Skeletal muscle satellite cell (primary cell): Measurements from ENCODE around the gene TSGA10IP.

Source experiments
- H3K27me3 ChIP-seq: 2 replicates; pipeline ENCODE4 v1.7.0; 2013; ENCODE audit warnings: low read length; ENCODE audit not compliant: control insufficient read depth, insufficient read depth
- H3K36me3 ChIP-seq: 2 replicates; pipeline ENCODE4 v1.7.0; 2013; ENCODE audit warnings: mild to moderate bottlenecking, control low read depth, low read length; ENCODE audit not compliant: insufficient read depth
- H3K4me1 ChIP-seq: 2 replicates; pipeline ENCODE4 v1.7.0; 2013; ENCODE audit warnings: low read length; ENCODE audit not compliant: control insufficient read depth, insufficient read depth
- H3K4me2 ChIP-seq: 2 replicates; pipeline ENCODE4 v1.7.0; 2013; ENCODE audit warnings: mild to moderate bottlenecking, low read length
- H3K4me3 ChIP-seq: 2 replicates; pipeline ENCODE4 v1.7.0; 2013; ENCODE audit warnings: low read length
- H3K9ac ChIP-seq: 2 replicates; pipeline ENCODE4 v1.7.0; 2013; ENCODE audit warnings: mild to moderate bottlenecking, low read depth, low read length, moderate library complexity
- H3K9me3 ChIP-seq: replicated peaks from 2 replicates; pipeline ENCODE4 v1.7.0; 2013; ENCODE audit warnings: mild to moderate bottlenecking, control low read depth, low read length

The TSGA10IP gene

GRCh38 chr11:65952052-65952521 is 6.8 kb downstream of the TSGA10IP start:
- no peak overlapping the region for H3K4me3 ChIP-seq
- H3K9ac ChIP-seq = no peak overlapping the region
- H3K4me2 ChIP-seq = no peak overlapping the region
- H3K4me1 ChIP-seq = no peaks in the 10 kb centered on the region
- no peaks in the 10 kb centered on the region for H3K27me3 ChIP-seq
- no peaks in the 10 kb centered on the region for H3K36me3 ChIP-seq
- no peaks in the 10 kb centered on the region for H3K9me3 ChIP-seq

GRCh38 chr11:65953471-65953870 is 8.2 kb downstream of the TSGA10IP start:
- Histone ChIP-seq H3K27me3 (no peaks in the 10 kb centered on the region), H3K4me1 (no peaks in the 10 kb centered on the region), H3K36me3 (no peaks in the 10 kb centered on the region), H3K4me2 (no peak overlapping the region), H3K9ac (no peak overlapping the region), H3K4me3 (no peak overlapping the region), H3K9me3 (no peaks in the 10 kb centered on the region)

GRCh38 chr11:65954771-65955170 is 9.5 kb downstream of the TSGA10IP start:
- Histone ChIP-seq H3K27me3 (no peaks in the 10 kb centered on the region), H3K4me2 (no peak overlapping the region), H3K4me3 (no peak overlapping the region), H3K9me3 (no peaks in the 10 kb centered on the region), H3K36me3 (no peaks in the 10 kb centered on the region), H3K4me1 (no peaks in the 10 kb centered on the region), H3K9ac (no peak overlapping the region)

GRCh38 chr11:65958291-65958690 is 13.0 kb downstream of the TSGA10IP start:
- Histone ChIP-seq H3K4me1 (peaks cover 10% of the 10 kb centered on the region), H3K4me2 (no peak overlapping the region), H3K9me3 (no peaks in the 10 kb centered on the region), H3K4me3 (no peak overlapping the region), H3K9ac (no peak overlapping the region), H3K27me3 (no peaks in the 10 kb centered on the region), H3K36me3 (no peaks in the 10 kb centered on the region)

- H3K9ac ChIP-seq = no peak overlapping the region
- no peak overlapping the region for H3K4me2 ChIP-seq
- H3K4me1 ChIP-seq = peaks cover 13% of the 10 kb centered on the region
- no peak overlapping the region for H3K4me3 ChIP-seq
- no peaks in the 10 kb centered on the region for H3K9me3 ChIP-seq
- no peaks in the 10 kb centered on the region for H3K27me3 ChIP-seq
- H3K36me3 ChIP-seq = no peaks in the 10 kb centered on the region
Observed at GRCh38 chr11:65958774-65959420, 13.6 kb downstream of the TSGA10IP start.

GRCh38 chr11:65960824-65961266 is 15.6 kb downstream of the TSGA10IP start:
- Histone ChIP-seq H3K9me3 (no peaks in the 10 kb centered on the region), H3K36me3 (peaks cover 17% of the 10 kb centered on the region), H3K9ac (peak overlapping the region; percentile 98), H3K27me3 (no peaks in the 10 kb centered on the region), H3K4me2 (peak overlapping the region; percentile 87), H3K4me3 (peak overlapping the region; percentile 79), H3K4me1 (peaks cover 14% of the 10 kb centered on the region)

GRCh38 chr11:65961267-65962140 is 16.2 kb downstream of the TSGA10IP start, which contains the start of gene SART1:
Gene SART1, plus strand, starts transcription at chr11:65961734. Its CDS starts 47 bp downstream, at chr11:65961781.
- Histone ChIP-seq H3K4me3 (peak within 1 kb of the TSS; percentile 79), H3K4me2 (peak within 1 kb of the TSS; percentile 87), H3K9ac (peak within 1 kb of the TSS; percentile 98), H3K9me3 (no peaks in the 10 kb centered on the region), H3K27me3 (no peaks in the 10 kb centered on the region), H3K4me1 (peaks cover 14% of the 10 kb centered on the region), H3K36me3 (peaks cover 23% of the 10 kb centered on the region)

GRCh38 chr11:65962141-65962564 is 16.9 kb downstream of the TSGA10IP start:
- Histone ChIP-seq H3K4me2 (peak overlapping the region; percentile 87), H3K4me3 (peak overlapping the region; percentile 79), H3K9ac (peak overlapping the region; percentile 98), H3K27me3 (no peaks in the 10 kb centered on the region), H3K4me1 (peaks cover 14% of the 10 kb centered on the region), H3K36me3 (peaks cover 30% of the 10 kb centered on the region), H3K9me3 (no peaks in the 10 kb centered on the region)

- H3K4me3 ChIP-seq = no peak overlapping the region
- H3K9ac ChIP-seq = no peak overlapping the region
- peaks cover 49% of the 10 kb centered on the region for H3K36me3 ChIP-seq
- no peaks in the 10 kb centered on the region for H3K9me3 ChIP-seq
- H3K4me2 ChIP-seq = no peak overlapping the region
- H3K4me1 ChIP-seq = peaks cover 14% of the 10 kb centered on the region
- no peaks in the 10 kb centered on the region for H3K27me3 ChIP-seq
Observed at GRCh38 chr11:65964906-65965305, 19.6 kb downstream of the TSGA10IP start.

GRCh38 chr11:65965986-65966762 is 20.9 kb downstream of the TSGA10IP start:
- Histone ChIP-seq H3K4me2 (no peak overlapping the region), H3K27me3 (no peaks in the 10 kb centered on the region), H3K9me3 (no peaks in the 10 kb centered on the region), H3K9ac (no peak overlapping the region), H3K4me1 (peaks cover 14% of the 10 kb centered on the region), H3K4me3 (no peak overlapping the region), H3K36me3 (peaks cover 56% of the 10 kb centered on the region)

GRCh38 chr11:65967329-65967934 is 22.2 kb downstream of the TSGA10IP start:
- Histone ChIP-seq H3K4me1 (peaks cover 12% of the 10 kb centered on the region), H3K27me3 (no peaks in the 10 kb centered on the region), H3K4me3 (no peak overlapping the region), H3K9me3 (no peaks in the 10 kb centered on the region), H3K4me2 (no peak overlapping the region), H3K9ac (no peak overlapping the region), H3K36me3 (peaks cover 63% of the 10 kb centered on the region)
